Gastroesophageal sphincter (tissue), 3 donors: Measurements from ENCODE around the gene SERTM2.

Experiments used
- EP300 ChIP-seq: sonication (generic); formaldehyde crosslinking; IDR thresholded peaks from one replicate; pipeline ENCODE4 v1.6.1; 2017; ENCODE audit warnings: antibody characterized with exemption, mild to moderate bottlenecking
- POLR2A ChIP-seq, 2 donors: fragments of 450-650 bp; IDR thresholded peaks; one replicate each; pipeline ENCODE4 v1.6.1; 2017; ENCODE audit warnings: antibody characterized with exemption in 2 of 2, mild to moderate bottlenecking in 2 of 2, moderate library complexity in 1 of 2
- TF ChIP-seq, protein P1 (sequence below), 4 experiments: fragments of 200-600 bp in 2 of 4; fragments of 450-650 bp in 2 of 4; sonication (generic) in 1 of 4; IDR thresholded peaks; one replicate each; pipeline ENCODE4 v1.5.1; 2017 to 2019; ENCODE audit warnings: antibody characterized with exemption in 4 of 4, mild to moderate bottlenecking in 2 of 4, moderate library complexity in 2 of 4

DNA sequence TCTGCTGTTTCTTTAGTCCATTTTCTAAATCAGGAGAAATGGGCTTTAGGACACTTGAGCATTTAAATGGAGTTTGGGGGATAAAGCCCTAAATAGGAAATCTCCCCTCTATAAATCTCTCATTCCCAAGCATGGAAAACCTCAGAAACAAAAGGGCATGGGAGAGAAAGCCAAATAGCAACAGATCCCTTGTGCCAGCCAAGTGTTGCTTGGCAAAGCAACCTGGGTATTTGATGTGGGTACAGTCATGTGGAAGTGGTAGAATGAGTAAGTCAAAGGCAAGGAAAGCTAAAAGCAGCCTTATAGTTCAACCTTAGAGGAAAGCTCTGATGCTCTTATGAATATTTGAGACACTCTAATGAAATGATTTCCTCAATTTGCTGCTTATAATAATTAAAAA is 29.5 kb upstream of the SERTM2 start:
- TF ChIP-seq, protein P1, sequence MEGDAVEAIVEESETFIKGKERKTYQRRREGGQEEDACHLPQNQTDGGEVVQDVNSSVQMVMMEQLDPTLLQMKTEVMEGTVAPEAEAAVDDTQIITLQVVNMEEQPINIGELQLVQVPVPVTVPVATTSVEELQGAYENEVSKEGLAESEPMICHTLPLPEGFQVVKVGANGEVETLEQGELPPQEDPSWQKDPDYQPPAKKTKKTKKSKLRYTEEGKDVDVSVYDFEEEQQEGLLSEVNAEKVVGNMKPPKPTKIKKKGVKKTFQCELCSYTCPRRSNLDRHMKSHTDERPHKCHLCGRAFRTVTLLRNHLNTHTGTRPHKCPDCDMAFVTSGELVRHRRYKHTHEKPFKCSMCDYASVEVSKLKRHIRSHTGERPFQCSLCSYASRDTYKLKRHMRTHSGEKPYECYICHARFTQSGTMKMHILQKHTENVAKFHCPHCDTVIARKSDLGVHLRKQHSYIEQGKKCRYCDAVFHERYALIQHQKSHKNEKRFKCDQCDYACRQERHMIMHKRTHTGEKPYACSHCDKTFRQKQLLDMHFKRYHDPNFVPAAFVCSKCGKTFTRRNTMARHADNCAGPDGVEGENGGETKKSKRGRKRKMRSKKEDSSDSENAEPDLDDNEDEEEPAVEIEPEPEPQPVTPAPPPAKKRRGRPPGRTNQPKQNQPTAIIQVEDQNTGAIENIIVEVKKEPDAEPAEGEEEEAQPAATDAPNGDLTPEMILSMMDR (IDR thresholded peaks at IDR 0.05): no peak
- TF ChIP-seq POLR2A (IDR thresholded peaks at IDR 0.05) (no peak), EP300 (no peak)
